T-helper 9 cell (primary cell): ENCODE measurements around the gene CWC27.

Source experiments
- DNase-seq: peaks from one replicate; pipeline ENCODE4 v3.0.0-alpha.2; 2020
- total RNA-seq, 2 donors: gene quantifications; one replicate each; lab custom pipeline; 2026; lab: John Stamatoyannopoulos, UW

The CWC27 gene, protein sequence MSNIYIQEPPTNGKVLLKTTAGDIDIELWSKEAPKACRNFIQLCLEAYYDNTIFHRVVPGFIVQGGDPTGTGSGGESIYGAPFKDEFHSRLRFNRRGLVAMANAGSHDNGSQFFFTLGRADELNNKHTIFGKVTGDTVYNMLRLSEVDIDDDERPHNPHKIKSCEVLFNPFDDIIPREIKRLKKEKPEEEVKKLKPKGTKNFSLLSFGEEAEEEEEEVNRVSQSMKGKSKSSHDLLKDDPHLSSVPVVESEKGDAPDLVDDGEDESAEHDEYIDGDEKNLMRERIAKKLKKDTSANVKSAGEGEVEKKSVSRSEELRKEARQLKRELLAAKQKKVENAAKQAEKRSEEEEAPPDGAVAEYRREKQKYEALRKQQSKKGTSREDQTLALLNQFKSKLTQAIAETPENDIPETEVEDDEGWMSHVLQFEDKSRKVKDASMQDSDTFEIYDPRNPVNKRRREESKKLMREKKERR
- total RNA-seq, result 32.3 to 42.3 reads per million in 2 donors

DNA sequence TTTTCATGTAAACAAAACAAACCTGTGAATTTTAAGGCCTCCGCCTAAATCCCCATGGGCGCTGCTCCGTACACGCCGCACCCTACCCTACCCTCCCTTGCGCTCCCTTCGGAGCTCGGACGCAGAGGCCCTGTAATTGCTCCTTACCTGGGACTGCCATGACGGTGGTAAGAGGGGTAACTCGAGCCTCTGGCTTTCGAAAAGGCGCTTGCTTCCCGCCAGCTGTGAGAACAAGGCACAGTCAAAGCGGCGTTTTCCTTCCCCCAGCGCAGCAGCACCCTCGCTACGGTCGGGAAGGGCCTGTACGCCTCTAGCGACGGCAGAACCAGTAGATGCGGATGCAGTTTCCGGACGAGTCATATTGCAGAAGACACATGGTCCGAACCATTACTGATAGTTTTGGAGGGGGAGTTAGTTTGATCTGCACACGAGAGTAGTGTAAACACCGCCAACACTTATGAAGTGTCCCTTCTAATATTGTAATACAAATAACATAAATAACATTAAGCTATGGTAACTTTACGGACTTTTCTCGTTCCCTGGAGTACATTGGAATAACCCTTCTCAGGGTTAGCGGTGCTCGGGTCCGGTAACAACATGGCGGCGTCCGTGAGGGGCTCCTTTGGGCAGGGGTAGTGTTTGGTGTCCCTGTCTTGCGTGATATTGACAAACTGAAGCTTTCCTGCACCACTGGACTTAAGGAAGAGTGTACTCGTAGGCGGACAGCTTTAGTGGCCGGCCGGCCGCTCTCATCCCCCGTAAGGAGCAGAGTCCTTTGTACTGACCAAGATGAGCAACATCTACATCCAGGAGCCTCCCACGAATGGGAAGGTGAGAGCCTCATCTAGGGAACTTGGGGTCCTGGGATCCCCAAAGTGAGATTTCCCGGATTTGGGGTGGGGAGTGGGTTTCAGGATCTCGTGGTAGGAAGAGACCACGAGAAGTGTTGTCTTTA lies at the start of gene CWC27, which contains the start of gene SREK1IP1:
Gene CWC27 (plus strand): TSS at position 573 of the 955 bp plus-strand sequence. CDS start 217 bp downstream, at position 790.
Gene SREK1IP1 (minus strand): TSS at position 334 of the 955 bp plus-strand sequence. CDS start 174 bp downstream, at position 160.
- peak; percentile 66 for DNase-seq

DNA sequence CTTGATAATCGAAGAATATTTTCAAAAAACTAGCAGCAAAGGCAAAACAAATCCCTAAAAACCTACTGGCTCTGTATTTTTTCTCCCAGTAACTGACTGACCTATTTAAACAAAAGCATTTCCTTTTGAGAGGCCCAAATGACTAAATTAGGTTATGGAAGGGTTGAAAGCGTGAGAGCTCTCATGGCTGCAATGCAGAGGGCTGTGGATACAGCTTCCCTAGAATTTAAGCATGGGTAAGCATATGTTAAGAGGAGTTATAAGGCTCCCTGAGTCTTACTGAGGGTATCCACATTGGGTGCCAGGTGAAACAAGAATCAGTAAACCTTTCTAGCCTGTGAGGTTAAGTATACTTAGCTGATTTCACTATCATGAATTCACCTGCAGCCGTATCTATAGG lies 46.1 kb upstream of the CWC27 start:
- DNase-seq, result no peak

DNA sequence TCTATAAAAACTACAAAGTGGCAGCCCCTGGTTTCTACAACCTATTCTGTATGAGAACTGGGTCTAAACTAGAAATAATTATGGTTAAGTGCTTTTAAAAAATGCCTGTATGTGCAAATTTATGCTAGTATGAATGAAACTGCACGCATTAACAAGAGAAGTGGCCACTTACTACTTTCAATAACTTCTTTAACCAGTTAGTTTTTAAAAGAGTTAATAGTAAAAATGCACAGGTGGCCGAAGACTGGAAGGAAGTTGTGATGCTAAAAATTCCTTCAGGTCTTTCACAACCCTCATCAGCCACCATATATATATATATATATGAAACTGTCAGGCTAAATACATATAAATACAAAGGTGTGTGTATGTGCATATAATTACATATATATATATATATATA lies 41.6 kb upstream of the CWC27 start:
- DNase-seq, result no peak

DNA sequence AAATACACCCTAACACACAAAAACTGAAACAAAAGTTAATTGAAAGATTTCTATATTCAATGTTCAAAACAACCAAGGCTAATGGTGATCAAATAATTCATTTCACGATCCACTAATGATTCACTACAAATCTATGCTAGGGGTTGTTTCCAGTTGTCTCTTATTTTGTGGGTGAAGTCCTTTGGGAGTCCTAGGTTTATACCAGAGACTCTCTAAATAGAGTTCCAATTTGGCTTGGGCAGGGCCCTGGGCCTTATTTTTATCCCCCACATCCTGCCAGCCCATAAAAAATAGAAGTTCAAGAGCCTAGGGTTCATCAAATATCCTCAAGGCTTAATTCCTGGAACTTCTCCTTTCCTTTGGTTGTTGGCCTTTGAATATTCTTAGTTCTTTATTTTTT lies 26.3 kb upstream of the CWC27 start:
- no peak for DNase-seq

DNA sequence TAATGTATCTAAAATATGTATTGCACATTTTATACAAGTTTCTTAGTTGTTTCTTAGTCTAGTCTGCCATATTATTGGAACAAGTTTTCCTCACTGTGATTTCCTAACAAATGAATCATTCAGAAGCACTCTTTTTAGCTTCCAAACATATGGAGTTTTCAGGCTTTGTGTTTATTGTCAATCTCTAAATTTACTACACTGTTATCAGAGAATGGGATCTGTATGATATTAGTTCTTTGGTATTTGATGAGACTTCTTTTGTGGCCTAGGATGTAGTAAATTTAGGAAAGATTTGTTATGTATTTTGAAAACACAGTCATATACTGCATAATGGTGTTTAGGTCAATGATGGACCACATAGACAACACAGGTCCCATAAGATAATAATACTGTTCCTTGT lies 25.9 kb upstream of the CWC27 start:
- no peak for DNase-seq

DNA sequence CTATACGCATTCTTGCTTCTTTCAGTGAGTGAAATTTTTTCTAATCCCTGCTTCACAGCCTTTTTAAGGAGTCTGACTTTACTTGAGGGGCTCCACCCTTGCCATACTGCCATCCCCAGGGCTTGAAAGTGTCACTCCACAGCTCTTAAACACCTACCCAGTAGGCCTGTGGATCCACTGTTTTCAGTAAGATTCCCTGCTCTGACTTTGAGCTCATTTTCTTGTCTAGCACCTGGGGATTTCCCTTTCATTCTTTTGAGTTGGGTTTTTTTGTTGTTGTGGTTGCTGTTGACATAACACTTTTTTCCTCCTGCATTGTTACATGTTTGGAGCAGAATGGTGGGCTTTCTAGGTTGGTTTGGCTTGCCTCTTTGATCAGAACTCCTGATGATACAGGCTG lies 23.8 kb upstream of the CWC27 start:
- DNase-seq, result no peak

DNA sequence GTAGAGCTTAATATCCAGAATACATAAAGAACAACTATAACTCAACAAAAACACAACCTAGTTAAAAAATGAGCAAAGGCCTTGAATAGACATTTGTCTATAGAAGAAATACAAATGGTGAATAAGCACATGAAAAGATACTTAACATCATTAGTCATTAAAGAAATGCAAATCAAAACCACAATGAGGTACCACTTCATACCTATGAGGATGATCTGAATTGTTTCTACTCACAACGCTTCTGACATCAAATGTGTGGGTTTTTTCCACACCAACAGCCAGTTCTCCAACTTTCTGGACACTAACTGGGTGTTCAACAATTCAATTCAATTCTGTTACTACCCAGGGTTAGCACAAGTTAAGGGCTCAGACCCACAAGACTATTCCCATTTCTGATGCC lies 22.3 kb upstream of the CWC27 start:
- no peak for DNase-seq

DNA sequence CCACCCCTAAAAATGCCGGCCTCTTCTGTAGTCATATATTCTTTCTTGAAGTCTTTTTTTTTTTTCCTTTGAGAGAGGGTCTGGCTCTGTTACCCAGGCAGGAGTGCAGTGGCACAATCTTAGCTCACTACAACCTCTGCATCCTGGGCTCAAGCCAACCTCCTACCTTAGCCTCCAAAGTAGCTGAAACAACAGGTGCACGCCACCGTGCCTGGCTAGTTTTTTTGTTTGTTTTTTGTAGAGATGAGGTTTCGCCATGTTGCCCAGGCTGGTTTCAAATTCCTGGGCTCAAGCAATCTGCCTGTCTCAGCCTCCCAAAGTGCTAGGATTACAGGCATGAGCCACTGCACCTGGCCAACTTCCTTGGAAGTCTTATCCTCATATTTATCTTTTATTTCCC lies 19.3 kb upstream of the CWC27 start:
- no peak for DNase-seq

DNA sequence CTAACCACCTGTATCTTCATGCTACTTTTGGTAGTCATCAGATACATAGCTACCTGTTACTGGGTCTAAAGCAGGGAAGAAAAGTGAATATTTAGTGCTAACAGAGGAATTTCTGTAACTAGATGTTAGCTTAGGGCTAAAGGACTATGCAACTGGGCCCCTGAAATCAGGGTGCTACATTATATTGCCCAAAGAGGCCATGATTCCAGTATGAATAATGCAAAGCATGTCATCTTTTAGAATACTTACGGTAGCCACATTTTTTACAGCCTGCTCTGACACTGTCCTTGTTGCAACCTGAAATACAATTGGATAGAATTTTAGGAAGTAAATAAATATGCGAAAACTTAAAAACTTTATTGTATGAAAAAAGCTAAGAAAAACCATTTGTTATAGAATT lies 14.7 kb upstream of the CWC27 start:
- no peak for DNase-seq

DNA sequence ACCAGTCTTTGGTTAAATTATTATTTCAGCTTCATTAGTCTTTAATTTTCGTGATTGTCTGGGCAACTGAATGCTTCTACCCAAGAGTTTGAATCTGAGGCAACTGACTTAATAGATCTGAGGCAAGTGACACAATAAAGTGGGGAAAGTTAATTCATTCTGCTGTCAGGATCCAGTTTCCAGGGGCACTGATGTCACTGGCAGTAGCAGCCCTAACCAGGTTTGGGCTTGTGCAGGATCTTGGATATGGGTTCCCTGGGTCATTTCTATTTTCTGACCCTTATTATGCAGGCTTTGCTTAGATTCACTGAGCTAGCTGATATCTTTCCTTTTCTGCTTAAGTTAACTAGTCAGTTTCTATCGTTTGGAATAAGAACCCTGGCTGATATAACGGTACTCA lies 9.8 kb upstream of the CWC27 start:
- no peak for DNase-seq

DNA sequence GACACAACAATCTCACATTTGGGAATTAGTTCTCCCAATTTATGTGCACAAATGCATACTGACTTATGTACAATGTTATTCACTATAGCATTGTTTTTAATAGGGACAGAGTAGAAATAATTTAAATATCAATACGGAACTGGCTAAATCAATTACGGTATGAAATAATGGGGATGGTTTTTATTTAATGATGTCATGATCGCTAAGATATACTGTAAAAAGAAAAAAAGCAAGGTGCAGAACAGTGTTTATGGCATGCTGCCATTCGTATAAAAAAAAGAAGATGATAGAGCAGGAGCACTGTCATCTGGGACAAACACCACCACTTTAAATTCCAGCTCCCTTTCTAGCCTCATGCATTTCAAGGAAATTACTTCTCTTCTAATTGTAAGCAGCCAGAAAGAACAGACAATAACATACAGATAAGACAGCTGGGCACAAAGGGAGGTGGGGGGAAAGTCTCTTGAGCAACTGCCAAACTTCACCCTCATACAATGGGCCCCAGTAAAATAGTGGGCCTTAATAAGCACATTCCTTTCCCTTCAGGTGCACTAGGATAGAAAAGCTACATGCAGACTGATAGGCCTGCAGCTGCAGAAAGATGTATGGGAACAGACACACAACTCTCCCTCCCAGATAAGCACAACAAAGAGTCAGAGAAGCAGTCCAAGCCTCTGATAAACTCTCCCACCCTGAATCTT lies 8.6 kb upstream of the CWC27 start:
- no peak for DNase-seq

DNA sequence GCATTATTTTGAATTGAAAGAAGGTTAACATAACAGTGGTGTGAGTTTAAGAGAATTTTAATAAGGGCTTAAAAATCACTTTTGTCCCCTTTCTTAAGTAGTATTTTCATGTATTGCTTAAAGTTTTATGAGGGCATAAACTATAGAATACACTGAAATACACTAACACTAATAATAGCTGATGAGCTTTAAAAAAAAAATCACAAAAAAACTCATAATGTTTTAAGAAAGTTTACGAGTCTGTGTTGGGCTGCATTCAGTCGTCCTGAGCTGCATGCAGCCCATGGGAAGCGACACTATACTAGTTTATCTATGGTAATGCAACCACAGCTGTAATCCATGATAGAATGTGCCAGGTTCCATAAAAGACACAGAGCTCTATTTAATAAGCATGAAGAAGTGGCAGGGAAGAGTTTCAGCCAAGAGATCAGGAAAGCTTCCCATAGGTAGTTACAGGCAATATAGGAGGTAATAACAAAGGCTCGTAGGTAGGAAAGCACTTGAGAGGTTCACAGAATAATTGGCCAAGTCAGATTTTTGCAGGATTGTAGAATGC lies 4.7 kb upstream of the CWC27 start:
- no peak for DNase-seq

DNA sequence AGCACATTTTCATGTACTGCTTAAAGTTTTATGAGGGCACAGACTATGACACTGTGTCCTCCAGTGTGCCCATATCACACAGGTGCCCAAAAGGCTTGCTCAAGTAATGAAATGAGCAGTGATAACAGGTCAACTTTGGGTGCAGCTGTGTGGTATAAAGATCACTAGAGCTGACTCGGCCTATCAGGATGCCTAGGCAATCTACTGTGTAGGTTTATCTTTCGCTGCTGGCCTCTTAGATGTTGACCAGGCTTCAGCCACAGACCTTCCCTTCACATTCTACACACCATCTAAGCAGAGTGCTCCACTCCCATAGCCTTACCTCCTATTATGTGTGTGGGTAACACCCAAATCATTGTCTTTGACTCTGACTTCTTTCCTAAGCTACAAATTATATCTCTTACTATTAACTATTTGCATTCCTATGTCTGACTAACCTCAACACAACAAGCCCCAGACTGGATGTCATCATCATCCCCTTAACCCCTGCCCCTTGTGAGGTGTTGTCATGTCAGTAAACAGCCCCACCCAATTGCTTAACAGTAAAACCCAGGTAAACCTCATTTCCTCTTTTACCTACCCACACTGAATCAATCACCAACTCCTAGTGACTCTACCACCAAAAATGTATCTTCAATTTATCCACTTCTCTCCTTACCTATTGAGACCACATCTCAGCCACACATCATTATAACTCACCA lies 2.8 kb upstream of the CWC27 start:
- DNase-seq, result no peak

DNA sequence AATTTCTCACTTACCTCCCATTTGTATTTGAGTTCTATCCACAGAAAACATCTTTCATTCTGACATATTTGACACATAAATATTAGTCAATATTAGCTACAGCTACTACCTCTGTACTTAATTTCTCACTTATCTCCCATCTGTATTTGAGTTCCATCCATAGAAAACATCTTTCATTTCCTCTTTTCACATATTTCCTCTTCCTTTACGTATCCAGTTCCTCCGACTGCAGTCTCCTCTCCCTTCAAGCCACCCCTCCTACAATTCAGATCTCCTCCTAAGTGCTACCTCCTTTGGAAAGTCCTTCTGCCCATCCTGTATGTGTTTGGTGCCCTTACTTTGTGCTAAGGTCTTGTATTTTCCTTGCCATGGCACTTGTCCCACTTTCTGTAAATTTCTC lies 1.8 kb upstream of the CWC27 start:
- no peak for DNase-seq

DNA sequence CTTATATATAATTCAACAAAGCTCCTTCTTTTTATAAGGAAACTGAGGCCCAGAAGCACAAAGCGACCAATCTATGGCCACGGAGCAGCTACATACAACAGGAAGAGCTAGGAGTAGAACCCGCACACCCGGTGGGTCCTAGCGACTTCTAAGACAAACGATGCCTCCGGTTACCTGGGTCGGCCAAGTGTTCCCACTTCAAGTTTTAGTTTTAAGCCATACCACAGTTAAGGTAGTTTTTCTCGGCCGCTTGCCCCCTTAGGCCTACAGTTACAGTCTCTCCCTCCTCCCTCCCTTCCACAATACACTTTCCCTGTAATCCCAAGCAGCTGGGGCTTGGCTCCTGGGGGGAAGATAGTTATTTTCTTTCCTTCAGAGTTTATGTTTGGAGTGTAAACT lies 772 bp upstream of the CWC27 start:
- no peak for DNase-seq

DNA sequence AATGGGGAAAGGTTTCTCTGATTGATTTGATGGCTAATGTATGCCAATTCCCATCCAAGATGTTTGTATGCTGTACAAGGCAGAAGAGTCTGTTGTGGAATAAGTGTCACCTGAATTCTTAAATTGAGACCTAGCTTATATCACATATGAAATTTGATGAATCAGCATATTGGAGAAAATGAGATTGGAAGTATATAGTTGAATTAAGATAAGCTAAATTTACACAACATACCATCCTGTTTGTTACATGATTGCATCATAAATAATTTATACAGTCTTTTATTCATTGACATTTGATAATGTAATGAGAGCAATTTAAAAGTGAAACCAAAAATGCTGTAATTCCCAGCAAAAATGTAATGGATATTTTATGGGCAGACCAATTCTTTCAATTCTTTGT lies 1.1 kb downstream of the CWC27 start:
- DNase-seq, result no peak

DNA sequence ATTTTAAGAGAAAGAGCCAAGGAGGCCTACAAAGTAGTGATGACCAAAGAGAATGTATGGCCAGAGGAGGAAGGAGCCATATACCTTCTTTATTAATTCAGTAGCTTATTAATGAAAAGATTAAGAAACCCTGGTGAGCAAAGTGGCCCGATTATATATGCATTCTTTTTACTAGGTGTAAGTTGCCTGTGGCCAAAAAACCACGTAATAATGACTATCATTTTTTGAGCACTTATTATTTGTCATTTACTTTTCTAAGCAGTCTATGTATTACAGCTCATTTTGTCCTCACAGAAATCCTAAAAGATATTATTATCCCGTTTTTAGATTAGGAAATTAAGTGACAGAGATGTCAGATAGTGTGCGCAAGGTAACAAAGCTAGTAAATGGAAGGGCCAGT lies 3.0 kb downstream of the CWC27 start:
- no peak for DNase-seq

DNA sequence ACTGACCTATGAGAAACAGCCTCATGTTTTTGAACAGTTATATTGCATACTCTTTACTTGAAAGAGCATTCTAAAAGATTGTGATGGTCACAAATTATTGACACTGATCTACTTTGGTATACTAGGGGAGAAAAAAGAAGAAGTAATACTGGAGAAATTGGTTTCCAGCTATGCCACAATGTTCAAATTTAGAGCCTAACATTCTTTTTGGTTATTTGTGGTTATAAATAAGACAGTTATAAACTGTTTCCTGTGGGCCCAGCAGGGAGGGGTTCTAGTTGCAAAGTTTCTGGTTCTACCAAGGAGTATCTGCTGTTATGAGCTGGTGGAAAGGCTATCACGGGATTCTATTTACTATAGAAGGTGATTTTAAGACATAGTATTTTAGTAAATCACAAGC lies 4.8 kb downstream of the CWC27 start:
- no peak for DNase-seq

DNA sequence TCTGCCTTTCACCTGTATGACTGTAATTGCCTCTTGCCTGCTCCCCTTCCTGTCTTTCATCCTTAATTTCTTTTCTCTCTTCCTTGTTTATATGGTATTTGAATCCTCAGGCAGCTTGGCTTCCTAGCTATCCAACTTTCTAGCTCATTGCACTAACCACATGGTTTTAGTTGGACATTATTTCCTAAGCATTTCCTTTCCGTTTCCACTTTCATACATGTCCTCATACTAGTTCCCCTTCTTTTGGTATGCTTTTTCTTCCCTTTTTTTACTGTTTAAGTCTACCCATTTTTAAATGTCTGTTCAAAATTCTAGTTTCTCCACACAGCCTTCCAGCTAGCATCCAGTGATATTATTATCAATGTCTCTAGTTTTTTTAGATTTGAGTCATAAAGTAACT lies 6.6 kb downstream of the CWC27 start:
- no peak for DNase-seq

DNA sequence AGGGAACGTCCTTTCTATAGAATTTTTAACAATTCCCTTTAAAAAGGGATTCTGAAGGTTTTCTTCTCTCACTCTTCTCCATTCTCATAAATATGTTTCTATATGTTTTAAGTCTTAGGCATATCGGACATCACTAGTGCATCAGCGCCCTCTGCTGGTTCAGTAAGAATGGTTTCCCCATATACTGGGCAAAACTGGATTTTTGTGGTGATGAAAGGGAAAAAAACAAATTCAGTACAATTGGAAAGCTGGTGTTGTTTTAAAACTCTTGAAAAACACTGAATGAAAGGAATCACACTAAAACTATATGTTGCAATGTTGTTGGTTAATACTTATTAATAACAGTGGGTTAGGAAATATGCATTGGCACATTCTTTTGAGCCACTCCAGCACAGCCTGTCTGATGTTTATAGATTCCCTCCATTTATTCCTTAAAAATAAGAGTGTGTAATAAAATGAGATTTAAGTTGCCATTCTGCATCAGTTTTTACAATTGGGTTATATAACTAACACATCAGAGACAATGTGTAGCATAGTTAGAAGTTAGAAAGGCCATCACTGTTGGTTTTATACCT lies 15.8 kb downstream of the CWC27 start:
- DNase-seq, result peak; percentile 65

DNA sequence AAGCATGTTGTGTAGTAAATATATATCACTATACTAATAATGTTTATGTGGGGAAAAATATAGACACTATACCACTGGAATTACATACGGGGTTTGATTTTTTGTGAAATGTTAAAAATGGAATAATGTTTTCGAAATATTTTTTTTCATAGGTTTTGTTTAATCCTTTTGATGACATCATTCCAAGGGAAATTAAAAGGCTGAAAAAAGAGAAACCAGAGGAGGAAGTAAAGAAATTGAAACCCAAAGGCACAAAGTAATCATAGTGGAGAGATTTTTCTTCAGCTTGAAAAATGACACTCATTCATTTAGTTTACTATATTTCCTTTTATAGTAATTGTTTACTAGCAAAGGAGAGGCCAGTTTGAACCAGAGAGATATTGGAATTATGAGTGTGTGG lies 17.6 kb downstream of the CWC27 start:
- DNase-seq, result no peak

DNA sequence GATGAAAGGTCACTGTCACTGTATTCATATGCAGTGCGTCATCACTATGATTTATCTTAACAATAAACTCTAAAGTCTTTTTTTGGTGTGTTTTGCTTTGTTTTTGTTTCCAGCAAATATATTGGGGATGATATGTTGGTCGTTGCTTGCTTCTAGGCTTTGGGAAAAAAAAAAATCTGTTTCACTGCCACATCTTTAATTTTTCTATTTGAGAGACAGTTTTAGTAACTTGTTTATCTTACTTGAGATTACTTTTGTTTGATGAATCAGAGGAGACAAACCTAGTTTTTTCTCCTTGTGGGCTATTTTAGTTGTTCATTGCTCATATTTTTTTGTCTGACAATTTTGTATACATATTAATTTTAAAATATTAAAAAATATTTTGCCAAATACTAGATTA lies 19.4 kb downstream of the CWC27 start:
- no peak for DNase-seq
